Upper lobe of right lung (tissue), 1 donor: ENCODE measurements around the gene DENND6B. TPM values are rescaled to one million over a fixed set of nuclear protein-coding genes. Genes with fewer than 3 reads are reported as not detected.
A peak's percentile ranks its signal among the peaks of the same experiment; 100 is the strongest.

Experiments used
- ATAC-seq: fragments of 200-7000 bp; cut with Tn5 transposase; one replicate; pipeline ENCODE4 v1.9.1; 2020; ENCODE audit warnings: mild to moderate bottlenecking, moderate library complexity
- DNase-seq: peaks from one replicate; pipeline ENCODE4 v3.0.0-alpha.2; 2020
- H3K27ac ChIP-seq: fragments of 200-600 bp; one replicate; pipeline ENCODE4 v1.8.0; 2022
- H3K27me3 ChIP-seq: fragments of 200-600 bp; one replicate; pipeline ENCODE4 v1.8.0; 2022; ENCODE audit warnings: mild to moderate bottlenecking
- H3K36me3 ChIP-seq: fragments of 200-600 bp; one replicate; pipeline ENCODE4 v1.8.0; 2022
- H3K4me1 ChIP-seq: fragments of 200-600 bp; one replicate; pipeline ENCODE4 v1.8.0; 2022
- H3K4me3 ChIP-seq: fragments of 200-600 bp; one replicate; pipeline ENCODE4 v1.8.0; 2022; ENCODE audit warnings: mild to moderate bottlenecking
- H3K9me3 ChIP-seq: fragments of 200-600 bp; one replicate; pipeline ENCODE4 v1.8.0; 2022
- CTCF ChIP-seq: fragments of 200-600 bp; IDR thresholded peaks from one replicate; pipeline ENCODE4 v1.8.0; 2022; ENCODE audit warnings: antibody characterized with exemption
- intact Hi-C: fragments of 100-400 bp; cut with DNase I; formaldehyde crosslinking; loops from one replicate; pipeline ENCODE4 v1.11.0; 2022
- total RNA-seq: library from RNA; stranded (reverse); fragmentation: NEBNext Ultra II Directional; extraction: Animal tissue kit (Norgen Biotek cat#: 25700); gene quantifications from one replicate; pipeline ENCODE4 v1.2.1, GENCODE V29; 2021
- donor health status: DM: no; HTN: yes; CAD: no; lungs with severe emphysema.

The DENND6B gene
- total RNA-seq, 1 donor from 2014 or later = 9.3 TPM

GRCh38 chr22:50305923-50306566 is 20.8 kb downstream of the DENND6B start:
- ATAC-seq (peak; percentile 61), DNase-seq (peak; percentile 94)
- H3K4me1 ChIP-seq = peaks cover 70% of the 10 kb centered on the region
- H3K9me3 ChIP-seq = no peaks in the 10 kb centered on the region
- H3K27me3 ChIP-seq = no peaks in the 10 kb centered on the region
- H3K36me3 ChIP-seq = no peaks in the 10 kb centered on the region
- TF ChIP-seq CTCF = no peak
- H3K4me3 ChIP-seq = peak overlapping the region; percentile 85
- H3K27ac ChIP-seq = peak overlapping the region; percentile 95
- intact Hi-C loops = no loop called here

- TF ChIP-seq CTCF = no peak
- Histone ChIP-seq H3K9me3 (no peaks in the 10 kb centered on the region), H3K36me3 (no peaks in the 10 kb centered on the region), H3K4me3 (peak overlapping the region; percentile 85), H3K4me1 (peaks cover 75% of the 10 kb centered on the region), H3K27ac (peak overlapping the region; percentile 95), H3K27me3 (no peaks in the 10 kb centered on the region)
- peak; percentile 0 for ATAC-seq
- DNase-seq = peak; percentile 76
- intact Hi-C loops = no loop called here
These were observed 21.4 kb downstream of the DENND6B start for GRCh38 chr22:50305393-50305922.

GRCh38 chr22:50304528-50305392 is 22.1 kb downstream of the DENND6B start:
- no peaks in the 10 kb centered on the region for H3K27me3 ChIP-seq
- peak overlapping the region; percentile 95 for H3K27ac ChIP-seq
- H3K9me3 ChIP-seq = no peaks in the 10 kb centered on the region
- ATAC-seq (peak; percentile 10), DNase-seq (peak; percentile 82)
- intact Hi-C loops = no loop called here
- no peak for TF ChIP-seq CTCF
- H3K36me3 ChIP-seq = no peaks in the 10 kb centered on the region
- peaks cover 75% of the 10 kb centered on the region for H3K4me1 ChIP-seq
- peak overlapping the region; percentile 85 for H3K4me3 ChIP-seq

GRCh38 chr22:50303848-50304527 is 22.8 kb downstream of the DENND6B start:
- H3K36me3 ChIP-seq = no peaks in the 10 kb centered on the region
- peak; percentile 42 for ATAC-seq
- H3K27ac ChIP-seq = peak overlapping the region; percentile 95
- TF ChIP-seq CTCF = no peak
- intact Hi-C loops = no loop called here
- DNase-seq = peak; percentile 87
- no peaks in the 10 kb centered on the region for H3K9me3 ChIP-seq
- H3K4me3 ChIP-seq = peak overlapping the region; percentile 85
- H3K27me3 ChIP-seq = no peaks in the 10 kb centered on the region
- peaks cover 74% of the 10 kb centered on the region for H3K4me1 ChIP-seq

GRCh38 chr22:50303515-50303847 is 23.3 kb downstream of the DENND6B start:
- no peak for DNase-seq
- H3K4me1 ChIP-seq = peaks cover 76% of the 10 kb centered on the region
- H3K27ac ChIP-seq = peak overlapping the region; percentile 95
- no peak for TF ChIP-seq CTCF
- no peak for ATAC-seq
- no peaks in the 10 kb centered on the region for H3K36me3 ChIP-seq
- no peaks in the 10 kb centered on the region for H3K27me3 ChIP-seq
- H3K4me3 ChIP-seq = peak overlapping the region; percentile 85
- no peaks in the 10 kb centered on the region for H3K9me3 ChIP-seq
- intact Hi-C loops = no loop called here
